Measurements from ENCODE around the gene CRIP3. TPM values are rescaled to one million over a fixed set of nuclear protein-coding genes. Genes with fewer than 3 reads are reported as not detected.

CRIP3 gene
- total RNA-seq, 1 experiment from 2014 or later: 44.7 TPM

GRCh38 chr6:43258807-43259686 lies 49.6 kb downstream of the CRIP3 start:
- Mint-ChIP-seq H3K27me3 (ENCODE audit: low read depth) (no peaks in the 10 kb centered on the region; the same call in 1 of the 2 replicates), H3K27ac (no peak overlapping the region), H3K4me3 (no peak overlapping the region), H3K36me3 (no peaks in the 10 kb centered on the region), H3K9me3 (no peaks in the 10 kb centered on the region), H3K4me1 (peaks cover 17% of the 10 kb centered on the region)
- TF ChIP-seq TEAD4 (CRISPR knock-in tag; IDR thresholded peaks at IDR 0.05) (no peak), TEAD1 (CRISPR knock-in tag; IDR thresholded peaks at IDR 0.05) (no peak), RELA (CRISPR knock-in tag; IDR thresholded peaks at IDR 0.05; ENCODE audit: borderline replicate concordance) (no peak), HMGA2 (CRISPR knock-in tag; IDR thresholded peaks at IDR 0.05) (no peak), AR (CRISPR knock-in tag; IDR thresholded peaks at IDR 0.05) (no peak), EMX1 (CRISPR knock-in tag; IDR thresholded peaks at IDR 0.05) (no peak), GTF2I (CRISPR knock-in tag; conservative IDR thresholded peaks at IDR 0.05) (no peak), SMAD3 (CRISPR knock-in tag; IDR thresholded peaks at IDR 0.05; ENCODE audit: borderline replicate concordance) (no peak)
- TF ChIP-seq, protein P1, sequence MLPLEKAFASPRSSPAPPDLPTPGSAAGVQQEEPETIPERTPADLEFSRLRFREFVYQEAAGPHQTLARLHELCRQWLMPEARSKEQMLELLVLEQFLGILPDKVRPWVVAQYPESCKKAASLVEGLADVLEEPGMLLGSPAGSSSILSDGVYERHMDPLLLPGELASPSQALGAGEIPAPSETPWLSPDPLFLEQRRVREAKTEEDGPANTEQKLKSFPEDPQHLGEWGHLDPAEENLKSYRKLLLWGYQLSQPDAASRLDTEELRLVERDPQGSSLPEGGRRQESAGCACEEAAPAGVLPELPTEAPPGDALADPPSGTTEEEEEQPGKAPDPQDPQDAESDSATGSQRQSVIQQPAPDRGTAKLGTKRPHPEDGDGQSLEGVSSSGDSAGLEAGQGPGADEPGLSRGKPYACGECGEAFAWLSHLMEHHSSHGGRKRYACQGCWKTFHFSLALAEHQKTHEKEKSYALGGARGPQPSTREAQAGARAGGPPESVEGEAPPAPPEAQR (CRISPR knock-in tag; IDR thresholded peaks at IDR 0.05): no peak
- TF ChIP-seq, protein P2, sequence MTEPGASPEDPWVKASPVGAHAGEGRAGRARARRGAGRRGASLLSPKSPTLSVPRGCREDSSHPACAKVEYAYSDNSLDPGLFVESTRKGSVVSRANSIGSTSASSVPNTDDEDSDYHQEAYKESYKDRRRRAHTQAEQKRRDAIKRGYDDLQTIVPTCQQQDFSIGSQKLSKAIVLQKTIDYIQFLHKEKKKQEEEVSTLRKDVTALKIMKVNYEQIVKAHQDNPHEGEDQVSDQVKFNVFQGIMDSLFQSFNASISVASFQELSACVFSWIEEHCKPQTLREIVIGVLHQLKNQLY (CRISPR knock-in tag; IDR thresholded peaks at IDR 0.05): no peak
- DNase-seq (ENCODE audit: low spot score) (no peak), ATAC-seq (no peak)
- ChIA-PET POLR2A (interaction anchor here (0.5 to 1.1 kb wide), 2 partner anchors 157 to 200 kb away, joined by 3 read pairs; partner anchors contain the start of genes KLC4 and MRPL2), CTCF (interaction anchor here (1.1 kb wide), 1 partner anchor 248 kb away, joined by 3 read pairs; no protein-coding TSS in a partner anchor)

DNA sequence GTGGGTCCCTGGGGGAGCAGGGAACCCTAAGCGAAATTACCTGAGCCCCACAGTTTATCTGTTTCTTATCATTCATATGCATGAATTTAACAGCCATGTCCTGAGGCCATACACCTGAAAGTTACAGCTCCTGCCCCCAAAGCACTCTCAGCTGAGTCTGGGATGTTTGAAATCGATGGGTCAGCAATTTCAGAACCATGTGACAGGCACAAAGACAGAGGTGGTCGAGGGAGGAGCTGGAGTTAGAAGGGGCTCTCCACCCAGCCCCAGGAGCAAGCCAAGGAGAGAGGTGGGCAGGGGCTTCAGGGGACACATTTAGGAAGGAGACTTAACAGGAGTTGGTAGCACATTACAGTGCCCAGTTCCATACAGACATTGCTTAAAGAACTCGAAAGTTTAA lies 50.4 kb downstream of the CRIP3 start:
- DNase-seq (ENCODE audit: low spot score): no peak
- TF ChIP-seq USF1 (CRISPR knock-in tag; IDR thresholded peaks at IDR 0.05) (no peak), ERG (CRISPR knock-in tag; IDR thresholded peaks at IDR 0.05) (no peak), ZNF263 (CRISPR knock-in tag; IDR thresholded peaks at IDR 0.05; ENCODE audit: low read depth) (no peak), SOX15 (CRISPR knock-in tag; IDR thresholded peaks at IDR 0.05) (no peak), GTF2I (CRISPR knock-in tag; conservative IDR thresholded peaks at IDR 0.05) (no peak), ARID4B (CRISPR knock-in tag; IDR thresholded peaks at IDR 0.05; ENCODE audit: borderline replicate concordance) (no peak), ATF1 (CRISPR knock-in tag; IDR thresholded peaks at IDR 0.05) (no peak), PRRX2 (CRISPR knock-in tag; IDR thresholded peaks at IDR 0.05) (no peak), HMGA2 (CRISPR knock-in tag; IDR thresholded peaks at IDR 0.05) (no peak), ESRRA (CRISPR knock-in tag; IDR thresholded peaks at IDR 0.05; ENCODE audit: borderline replicate concordance) (no peak), KAT7 (CRISPR knock-in tag; IDR thresholded peaks at IDR 0.05; ENCODE audit: borderline replicate concordance) (no peak), ELF4 (CRISPR knock-in tag; IDR thresholded peaks at IDR 0.05; ENCODE audit: low read depth) (no peak)
- TF ChIP-seq, protein P3, sequence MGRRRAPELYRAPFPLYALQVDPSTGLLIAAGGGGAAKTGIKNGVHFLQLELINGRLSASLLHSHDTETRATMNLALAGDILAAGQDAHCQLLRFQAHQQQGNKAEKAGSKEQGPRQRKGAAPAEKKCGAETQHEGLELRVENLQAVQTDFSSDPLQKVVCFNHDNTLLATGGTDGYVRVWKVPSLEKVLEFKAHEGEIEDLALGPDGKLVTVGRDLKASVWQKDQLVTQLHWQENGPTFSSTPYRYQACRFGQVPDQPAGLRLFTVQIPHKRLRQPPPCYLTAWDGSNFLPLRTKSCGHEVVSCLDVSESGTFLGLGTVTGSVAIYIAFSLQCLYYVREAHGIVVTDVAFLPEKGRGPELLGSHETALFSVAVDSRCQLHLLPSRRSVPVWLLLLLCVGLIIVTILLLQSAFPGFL (CRISPR knock-in tag; IDR thresholded peaks at IDR 0.05; ENCODE audit: borderline replicate concordance): no peak
- ChIA-PET POLR2A (interaction anchor here (0.5 to 1.1 kb wide), 2 partner anchors 158 to 199 kb away, joined by 3 read pairs; partner anchors contain the start of genes KLC4 and MRPL2), CTCF (no interaction called here)
- no peak overlapping the region; the same call in 1 of the 2 replicates for H3K27ac Mint-ChIP-seq
- H3K4me3 Mint-ChIP-seq: no peak overlapping the region
- ATAC-seq: no peak
- no peaks in the 10 kb centered on the region for H3K27me3 Mint-ChIP-seq (ENCODE audit: low read depth)
- H3K4me1 Mint-ChIP-seq: peaks cover 17% of the 10 kb centered on the region
- no peaks in the 10 kb centered on the region for H3K36me3 Mint-ChIP-seq
- H3K9me3 Mint-ChIP-seq: no peaks in the 10 kb centered on the region

Data from WTC11 (cell line).